OCI-LY7 (cell line): ENCODE measurements around the gene BTG4.

Experiments
- CTCF ChIP-seq: fragments of 200-600 bp; sonication (generic); conservative IDR thresholded peaks from 2 replicates; pipeline ENCODE4 v1.5.1; 2014; ENCODE audit warnings: mild to moderate bottlenecking, antibody characterized with exemption, low read length, moderate library complexity, mixed read lengths
- EZH2phosphoT487 ChIP-seq: fragments of 200-600 bp; sonication (generic); IDR thresholded peaks from 2 replicates; pipeline ENCODE4 v1.6.1; 2018; ENCODE audit warnings: low read depth, borderline replicate concordance, mild to moderate bottlenecking, mixed run types, antibody characterized with exemption, low read length, moderate library complexity, mixed read lengths

DNA sequence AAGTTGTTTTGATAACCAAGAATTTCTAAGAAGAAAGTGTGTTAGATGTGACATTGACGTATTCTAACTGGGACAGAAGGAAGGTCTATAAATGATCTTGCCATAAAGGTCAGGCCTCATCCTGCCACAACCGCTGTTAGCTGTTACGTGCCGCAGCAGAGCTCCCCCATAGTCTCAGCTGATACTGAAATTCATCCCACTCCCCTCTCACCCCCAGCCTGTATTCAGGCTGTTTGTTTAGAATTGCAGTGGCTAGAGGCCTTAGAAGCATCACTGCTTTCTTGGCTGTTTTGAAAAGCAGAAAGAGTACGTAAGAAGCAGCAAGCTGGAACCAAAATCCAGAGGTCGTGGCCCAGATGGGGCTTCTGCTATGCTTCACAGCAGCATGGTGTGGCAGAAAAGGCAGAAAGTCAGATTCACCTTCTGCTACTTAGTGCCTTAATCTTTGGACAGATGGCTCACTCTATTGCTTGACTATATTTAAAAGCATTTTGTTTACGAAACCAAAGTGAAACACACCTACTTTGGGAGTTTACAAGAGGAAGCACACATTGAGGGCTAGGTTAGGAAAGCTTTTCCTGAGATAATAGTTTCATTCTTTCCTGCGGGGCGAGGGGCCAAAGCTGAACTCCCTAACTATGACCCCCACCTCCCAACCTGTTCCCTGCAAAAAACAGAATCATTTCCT, 27.4 kb upstream of the BTG4 start:
- no peak for TF ChIP-seq CTCF
- no peak for TF ChIP-seq EZH2phosphoT487
